Liver (tissue), 9 donors: Measurements from ENCODE around the gene C16orf74. TPM values are rescaled to one million over a fixed set of nuclear protein-coding genes. Genes with fewer than 3 reads are reported as not detected.

Experiments
- DNase-seq: peaks from one replicate; pipeline ENCODE4 v3.0.0-alpha.2; 2017; ENCODE audit warnings: low spot score
- H3K27ac ChIP-seq, 2 donors: one replicate each; pipeline ENCODE4 v1.7.0; 2013; ENCODE audit warnings: inconsistent platforms in 2 of 2, low read length in 2 of 2, control low read depth in 1 of 2, low read depth in 1 of 2, mild to moderate bottlenecking in 1 of 2
- H3K27me3 ChIP-seq, 4 donors: one replicate each; pipeline versions ENCODE4 v1.6.1 to v1.7.0; 2013; ENCODE audit warnings: low read length in 3 of 4, inconsistent platforms in 1 of 4, mild to moderate bottlenecking in 1 of 4, moderate library complexity in 1 of 4; ENCODE audit not compliant: control insufficient read depth in 4 of 4, insufficient read depth in 4 of 4
- H3K36me3 ChIP-seq, 4 donors: one replicate each; pipeline versions ENCODE4 v1.6.1 to v1.7.0; 2013; ENCODE audit warnings: low read length in 3 of 4, mild to moderate bottlenecking in 3 of 4, low read depth in 1 of 4, moderate library complexity in 1 of 4; ENCODE audit not compliant: control insufficient read depth in 4 of 4, insufficient read depth in 3 of 4
- H3K4me1 ChIP-seq, 4 donors: one replicate each; pipeline versions ENCODE4 v1.6.1 to v1.7.0; 2013; ENCODE audit warnings: low read length in 3 of 4, mild to moderate bottlenecking in 3 of 4, moderate library complexity in 1 of 4; ENCODE audit not compliant: control insufficient read depth in 4 of 4, insufficient read depth in 4 of 4
- H3K4me3 ChIP-seq, 3 donors: one replicate each; pipeline versions ENCODE4 v1.6.1 to v1.7.0; 2013; ENCODE audit warnings: low read length in 3 of 3, control low read depth in 1 of 3, low read depth in 1 of 3, mild to moderate bottlenecking in 1 of 3
- H3K9ac ChIP-seq, 2 donors: one replicate each; pipeline ENCODE4 v1.7.0; 2013; ENCODE audit warnings: low read length in 2 of 2, mild to moderate bottlenecking in 2 of 2, moderate library complexity in 2 of 2, control low read depth in 1 of 2, low read depth in 1 of 2
- H3K9me3 ChIP-seq, 4 donors: one replicate each; pipeline versions ENCODE4 v1.6.1 to v1.7.0; 2013; ENCODE audit warnings: low read length in 3 of 4; ENCODE audit not compliant: control insufficient read depth in 4 of 4
- ATF3 ChIP-seq: IDR thresholded peaks from 2 replicates; pipeline ENCODE4 v1.6.1; 2016; ENCODE audit warnings: antibody characterized with exemption
- CTCF ChIP-seq: fragments of 150-350 bp; IDR thresholded peaks from 2 replicates; pipeline ENCODE4 v1.5.1; 2017; ENCODE audit warnings: improper control_type of control experiment, low read depth, low read length; ENCODE audit not compliant: missing input control
- EGR1 ChIP-seq, 2 donors: IDR thresholded peaks; 2 replicates each; pipeline ENCODE4 v1.6.1; 2016 to 2018; ENCODE audit warnings: antibody characterized with exemption in 2 of 2, low read depth in 2 of 2
- FOXA1 ChIP-seq: IDR thresholded peaks from 2 replicates; pipeline ENCODE4 v1.6.1; 2016; ENCODE audit warnings: antibody characterized with exemption
- FOXA2 ChIP-seq: IDR thresholded peaks from 2 replicates; pipeline ENCODE4 v1.6.1; 2016; ENCODE audit warnings: antibody characterized with exemption
- GABPA ChIP-seq, 2 donors: IDR thresholded peaks in 1 of 2; conservative IDR thresholded peaks in 1 of 2; 2 replicates each; pipeline ENCODE4 v1.6.1; 2016; ENCODE audit warnings: antibody characterized with exemption in 2 of 2, mild to moderate bottlenecking in 1 of 2, moderate library complexity in 1 of 2
- HNF4A ChIP-seq, 2 donors: conservative IDR thresholded peaks; 2 replicates each; pipeline ENCODE4 v1.6.1; 2016; ENCODE audit warnings: antibody characterized with exemption in 2 of 2, mild to moderate bottlenecking in 2 of 2
- HNF4G ChIP-seq: IDR thresholded peaks from 2 replicates; pipeline ENCODE4 v1.6.1; 2016; ENCODE audit warnings: antibody characterized with exemption
- JUND ChIP-seq, 2 donors: IDR thresholded peaks; 2 replicates each; pipeline ENCODE4 v1.6.1; 2016; ENCODE audit warnings: antibody characterized with exemption in 2 of 2
- MAX ChIP-seq: IDR thresholded peaks from 2 replicates; pipeline ENCODE4 v1.6.1; 2016; ENCODE audit warnings: antibody characterized with exemption
- NR2F2 ChIP-seq: IDR thresholded peaks from 2 replicates; pipeline ENCODE4 v1.6.1; 2016; ENCODE audit warnings: antibody characterized with exemption
- RAD21 ChIP-seq, 2 donors: IDR thresholded peaks; 2 replicates each; pipeline ENCODE4 v1.6.1; 2016; ENCODE audit warnings: antibody characterized with exemption in 2 of 2, mild to moderate bottlenecking in 2 of 2
- RXRA ChIP-seq, 2 donors: IDR thresholded peaks; 2 replicates each; pipeline ENCODE4 v1.6.1; 2017 to 2018; ENCODE audit warnings: antibody characterized with exemption in 2 of 2, mild to moderate bottlenecking in 1 of 2
- SP1 ChIP-seq: IDR thresholded peaks from 2 replicates; pipeline ENCODE4 v1.6.1; 2018; ENCODE audit warnings: antibody characterized with exemption, mild to moderate bottlenecking
- TAF1 ChIP-seq: conservative IDR thresholded peaks from 2 replicates; pipeline ENCODE4 v1.6.1; 2016; ENCODE audit warnings: antibody characterized with exemption, mild to moderate bottlenecking
- YY1 ChIP-seq: IDR thresholded peaks from 2 replicates; pipeline ENCODE4 v1.6.1; 2016; ENCODE audit warnings: antibody characterized with exemption, mild to moderate bottlenecking
- ZBTB33 ChIP-seq: IDR thresholded peaks from 2 replicates; pipeline ENCODE4 v1.6.1; 2016; ENCODE audit warnings: antibody characterized with exemption
- WGBS: extraction: QIAGEN DNeasy Blood & Tissue Kit; methylation state at CpG from one replicate; pipeline ENCODE4 v1.1.7; 2013; 5-methylcytosine and 5-hydroxymethylcytosine counted together
- polyA plus RNA-seq, 2 donors: library from polyadenylated mRNA; stranded (reverse) in 1 of 2; unstranded in 1 of 2; fragments of 200-250 nt in 1 of 2; fragments of >200 nt in 1 of 2; fragmentation: Nextera tagmentation in 1 of 2; extraction: Ambion mirVana in 1 of 2; gene quantifications; one replicate each; pipeline versions ENCODE4 v1.2.1 to v1.2.3, GENCODE V29; 2013 to 2015
- total RNA-seq, 2 donors: library from RNA; depleted of rRNA; stranded (reverse); fragments of >200 nt; gene quantifications; one replicate each; pipeline ENCODE4 v1.2.3, GENCODE V29; 2014
- donor health status: healthy.
- donor health status: healthy.
- donor health status: healthy.
- donor health status: healthy.
- donor health status: healthy.

The C16orf74 gene
- total and polyA plus RNA-seq, 4 donors: 0.37 to 0.75 (median 0.43) TPM

GRCh38 chr16:85757341-85757822 lies 6.5 kb upstream of the C16orf74 start (continued):
- TF ChIP-seq CTCF (no peak), RXRA (IDR thresholded peaks at IDR 0.05) (no peak), HNF4A (conservative IDR thresholded peaks at IDR 0.05) (no peak), ZBTB33 (no peak)

GRCh38 chr16:85755929-85756768 lies 5.3 kb upstream of the C16orf74 start:
- no peaks in the 10 kb centered on the region for H3K36me3 ChIP-seq
- H3K9ac ChIP-seq: no peak overlapping the region
- H3K9me3 ChIP-seq: no peaks in the 10 kb centered on the region
- H3K27me3 ChIP-seq: no peaks in the 10 kb centered on the region
- DNase-seq: no peak
- TF ChIP-seq EGR1 (IDR thresholded peaks at IDR 0.05; ENCODE audit: low read depth in 2 of 2) (no peak), GABPA (IDR thresholded peaks at IDR 0.05 in 1 of 2, conservative IDR thresholded peaks at IDR 0.05 in 1 of 2) (no peak), CTCF (no peak), RAD21 (IDR thresholded peaks at IDR 0.05) (no peak), HNF4G (no peak), NR2F2 (no peak), HNF4A (conservative IDR thresholded peaks at IDR 0.05) (no peak), SP1 (no peak), FOXA1 (no peak), TAF1 (no peak), FOXA2 (no peak), JUND (IDR thresholded peaks at IDR 0.05) (no peak)
- no peak overlapping the region for H3K4me3 ChIP-seq
- WGBS: 83% methylated on average over 25 of the region's 25 CpGs
- peaks cover 0 to 2% (median under 1%) of the 10 kb centered on the region in 4 donors for H3K4me1 ChIP-seq
- no peak overlapping the region for H3K27ac ChIP-seq

- 80% methylated on average over 7 of the region's 7 CpGs for WGBS
- no peaks in the 10 kb centered on the region for H3K36me3 ChIP-seq
- DNase-seq: no peak
- H3K27me3 ChIP-seq: no peaks in the 10 kb centered on the region
- H3K9ac ChIP-seq: no peak overlapping the region
- no peak overlapping the region for H3K4me3 ChIP-seq
- H3K27ac ChIP-seq: no peak overlapping the region
- H3K4me1 ChIP-seq: peaks cover 3 to 12% (median 8%) of the 10 kb centered on the region in 4 donors
- no peaks in the 10 kb centered on the region for H3K9me3 ChIP-seq
- TF ChIP-seq YY1 (no peak), SP1 (no peak), RAD21 (IDR thresholded peaks at IDR 0.05) (no peak), HNF4G (no peak), HNF4A (conservative IDR thresholded peaks at IDR 0.05) (no peak), EGR1 (IDR thresholded peaks at IDR 0.05; ENCODE audit: low read depth in 2 of 2) (no peak), JUND (IDR thresholded peaks at IDR 0.05) (no peak), RXRA (IDR thresholded peaks at IDR 0.05) (no peak), FOXA2 (no peak), MAX (no peak), GABPA (IDR thresholded peaks at IDR 0.05 in 1 of 2, conservative IDR thresholded peaks at IDR 0.05 in 1 of 2) (no peak), CTCF (no peak), ATF3 (no peak), FOXA1 (no peak)
Measured at GRCh38 chr16:85754413-85754812, 3.5 kb upstream of the C16orf74 start.
